ENCODE results near the gene HS2ST1. TPM values are rescaled to one million over a fixed set of nuclear protein-coding genes. Genes with fewer than 3 reads are reported as not detected.

Gene HS2ST1
- total RNA-seq, 1 experiment from 2014 or later, result 35.0 TPM

- Histone ChIP-seq H2AFZ (no peak overlapping the region), H3K36me3 (ENCODE audit: low read depth) (no peaks in the 10 kb centered on the region), H3K4me2 (no peak overlapping the region), H4K20me1 (ENCODE audit: insufficient read depth) (no peaks in the 10 kb centered on the region), H3K9me2 (ENCODE audit: insufficient read depth) (no peaks in the 10 kb centered on the region), H3K27ac (no peak overlapping the region), H3K9me3 (ENCODE audit: insufficient read depth, low read depth) (no peaks in the 10 kb centered on the region), H3K27me3 (ENCODE audit: insufficient read depth, low read depth) (no peaks in the 10 kb centered on the region), H3K79me2 (ENCODE audit: low read depth) (peaks cover 7% of the 10 kb centered on the region; the same call in 1 of the 2 replicates), H3K4me3 (no peak overlapping the region), H3F3A (ENCODE audit: insufficient read depth, low read depth) (no peaks in the 10 kb centered on the region), H3K4me1 (replicated peaks; ENCODE audit: insufficient read depth) (no peaks in the 10 kb centered on the region)
- TF ChIP-seq EZH2 (IDR thresholded peaks at IDR 0.05; ENCODE audit: low read depth), result no peak
- no peak for DNase-seq
- ChIA-PET POLR2A (ENCODE audit: unreplicated experiment) (no interaction called here), CTCF (no interaction called here)
- BruUV-seq (replicated peaks), result no TSS peak
- intact Hi-C loops (cut with micrococcal nuclease; ENCODE audit: unreplicated experiment), result no loop called here
Observed at GRCh38 chr1:86948212-86948611, 33.8 kb downstream of the HS2ST1 start.

GRCh38 chr1:86950712-86951419 is 36.4 kb downstream of the HS2ST1 start:
- H3K4me3 ChIP-seq, result no peak overlapping the region

GRCh38 chr1:86951430-86951829 is 37.0 kb downstream of the HS2ST1 start:
- Histone ChIP-seq H3K4me3 (no peak overlapping the region), H3K36me3 (ENCODE audit: low read depth) (no peaks in the 10 kb centered on the region), H3K27ac (no peak overlapping the region), H3F3A (ENCODE audit: insufficient read depth, low read depth) (no peaks in the 10 kb centered on the region), H3K4me2 (no peak overlapping the region), H3K4me1 (replicated peaks; ENCODE audit: insufficient read depth) (no peaks in the 10 kb centered on the region), H2AFZ (no peak overlapping the region), H3K79me2 (ENCODE audit: low read depth) (peaks cover 9% of the 10 kb centered on the region; the same call in 1 of the 2 replicates), H4K20me1 (ENCODE audit: insufficient read depth) (no peaks in the 10 kb centered on the region), H3K9me3 (ENCODE audit: insufficient read depth, low read depth) (no peaks in the 10 kb centered on the region), H3K27me3 (ENCODE audit: insufficient read depth, low read depth) (no peaks in the 10 kb centered on the region), H3K9me2 (ENCODE audit: insufficient read depth) (no peaks in the 10 kb centered on the region)
- BruUV-seq (replicated peaks), result no TSS peak
- intact Hi-C loops (cut with micrococcal nuclease; ENCODE audit: unreplicated experiment), result no loop called here
- CTCF ChIA-PET, result interaction anchor here (0.6 kb wide), 1 partner anchor 1026 kb away, joined by 3 read pairs; no protein-coding TSS in a partner anchor
- DNase-seq, result no peak
- POLR2A ChIA-PET (ENCODE audit: unreplicated experiment), result no interaction called here
- TF ChIP-seq EZH2 (IDR thresholded peaks at IDR 0.05; ENCODE audit: low read depth) (no peak), CTCF (conservative IDR thresholded peaks at IDR 0.05) (no peak)

More at GRCh38 chr1:86950712-86951419, 36.4 kb downstream of the HS2ST1 start:
- Histone ChIP-seq H3K4me2 (no peak overlapping the region), H3K4me1 (replicated peaks; ENCODE audit: insufficient read depth) (no peaks in the 10 kb centered on the region), H3K9me2 (ENCODE audit: insufficient read depth) (no peaks in the 10 kb centered on the region), H3K9me3 (ENCODE audit: insufficient read depth, low read depth) (no peaks in the 10 kb centered on the region), H3K36me3 (ENCODE audit: low read depth) (no peaks in the 10 kb centered on the region), H3F3A (ENCODE audit: insufficient read depth, low read depth) (no peaks in the 10 kb centered on the region), H3K79me2 (ENCODE audit: low read depth) (peaks cover 9% of the 10 kb centered on the region; the same call in 1 of the 2 replicates), H3K27ac (no peak overlapping the region), H3K27me3 (ENCODE audit: insufficient read depth, low read depth) (no peaks in the 10 kb centered on the region), H4K20me1 (ENCODE audit: insufficient read depth) (no peaks in the 10 kb centered on the region), H2AFZ (no peak overlapping the region)
- TF ChIP-seq EZH2 (IDR thresholded peaks at IDR 0.05; ENCODE audit: low read depth) (no peak), CTCF (conservative IDR thresholded peaks at IDR 0.05) (no peak)
- DNase-seq, result no peak
- CTCF ChIA-PET, result interaction anchor here (0.6 kb wide), 1 partner anchor 1026 kb away, joined by 3 read pairs; no protein-coding TSS in a partner anchor
- intact Hi-C loops (cut with micrococcal nuclease; ENCODE audit: unreplicated experiment), result no loop called here
- no TSS peak for BruUV-seq (replicated peaks)
- POLR2A ChIA-PET (ENCODE audit: unreplicated experiment), result no interaction called here

All from PC-9 (cell line).